HL-60 (cell line): ENCODE data around the gene AMBP.

Experiments used
- DNase-seq, 2 experiments: peaks; one replicate each; pipeline ENCODE4 v3.0.0-alpha.2; 2010 to 2020; ENCODE audit warnings: low read depth in 1 of 2, low spot score in 1 of 2
- H3K27ac ChIP-seq: fragments of 250-450 bp; sonication (Bioruptor Pico); replicated peaks from 2 replicates; pipeline ENCODE4 v1.5.1; 2020; ENCODE audit warnings: mild to moderate bottlenecking, moderate library complexity
- H3K27me3 ChIP-seq: fragments of 250-450 bp; sonication (Bioruptor Pico); 2 replicates; pipeline ENCODE4 v1.5.1; 2021; ENCODE audit warnings: mild to moderate bottlenecking, moderate library complexity; ENCODE audit not compliant: insufficient read depth, poor library complexity, severe bottlenecking
- H3K4me3 ChIP-seq: replicated peaks from 2 replicates; pipeline ENCODE4 v1.5.1; 2011; ENCODE audit warnings: mild to moderate bottlenecking, control low read depth, low read length; ENCODE audit not compliant: insufficient read depth
- GABPA ChIP-seq: IDR thresholded peaks from 2 replicates; pipeline ENCODE4 v1.6.1; 2012; ENCODE audit warnings: low read depth
- POLR2AphosphoS5 ChIP-seq: IDR thresholded peaks from 2 replicates; pipeline ENCODE4 v1.6.1; 2012; ENCODE audit warnings: low read depth
- SPI1 ChIP-seq: IDR thresholded peaks from 2 replicates; pipeline ENCODE4 v1.6.1; 2012; ENCODE audit warnings: low read depth, mild to moderate bottlenecking, borderline replicate concordance
- TF ChIP-seq, protein P1 (sequence below): IDR thresholded peaks from 2 replicates; pipeline ENCODE4 v1.6.1; 2012; ENCODE audit warnings: low read depth; ENCODE audit not compliant: insufficient replicate concordance
- TF ChIP-seq, protein P2 (sequence below): IDR thresholded peaks from one replicate; pipeline ENCODE4 v1.5.1; 2011; ENCODE audit warnings: low read length, control low read depth, inconsistent platforms; ENCODE audit not compliant: insufficient read depth

Gene AMBP

DNA sequence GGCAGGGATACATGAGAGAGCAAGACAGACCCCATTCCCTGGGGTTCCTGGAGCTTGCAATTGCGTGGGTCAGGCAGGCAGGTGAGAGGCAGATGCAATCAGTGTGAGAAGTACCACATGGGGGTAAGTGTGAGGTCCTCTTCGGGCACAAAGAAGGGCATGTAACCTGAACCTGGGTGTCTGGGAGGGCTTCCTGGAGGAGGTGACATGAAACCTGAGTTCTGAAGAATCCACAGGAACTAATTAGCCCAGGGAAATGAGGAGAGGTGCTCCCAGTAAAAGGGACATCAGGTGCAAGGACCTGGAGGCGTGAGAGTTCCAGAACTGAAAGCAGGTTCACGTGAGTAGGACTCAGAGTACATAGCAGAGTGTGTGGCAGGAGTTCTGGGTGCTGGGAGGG is 2.5 kb downstream of the AMBP start:
- no peak for TF ChIP-seq SPI1
- TF ChIP-seq POLR2AphosphoS5, result no peak
- TF ChIP-seq, protein P1, sequence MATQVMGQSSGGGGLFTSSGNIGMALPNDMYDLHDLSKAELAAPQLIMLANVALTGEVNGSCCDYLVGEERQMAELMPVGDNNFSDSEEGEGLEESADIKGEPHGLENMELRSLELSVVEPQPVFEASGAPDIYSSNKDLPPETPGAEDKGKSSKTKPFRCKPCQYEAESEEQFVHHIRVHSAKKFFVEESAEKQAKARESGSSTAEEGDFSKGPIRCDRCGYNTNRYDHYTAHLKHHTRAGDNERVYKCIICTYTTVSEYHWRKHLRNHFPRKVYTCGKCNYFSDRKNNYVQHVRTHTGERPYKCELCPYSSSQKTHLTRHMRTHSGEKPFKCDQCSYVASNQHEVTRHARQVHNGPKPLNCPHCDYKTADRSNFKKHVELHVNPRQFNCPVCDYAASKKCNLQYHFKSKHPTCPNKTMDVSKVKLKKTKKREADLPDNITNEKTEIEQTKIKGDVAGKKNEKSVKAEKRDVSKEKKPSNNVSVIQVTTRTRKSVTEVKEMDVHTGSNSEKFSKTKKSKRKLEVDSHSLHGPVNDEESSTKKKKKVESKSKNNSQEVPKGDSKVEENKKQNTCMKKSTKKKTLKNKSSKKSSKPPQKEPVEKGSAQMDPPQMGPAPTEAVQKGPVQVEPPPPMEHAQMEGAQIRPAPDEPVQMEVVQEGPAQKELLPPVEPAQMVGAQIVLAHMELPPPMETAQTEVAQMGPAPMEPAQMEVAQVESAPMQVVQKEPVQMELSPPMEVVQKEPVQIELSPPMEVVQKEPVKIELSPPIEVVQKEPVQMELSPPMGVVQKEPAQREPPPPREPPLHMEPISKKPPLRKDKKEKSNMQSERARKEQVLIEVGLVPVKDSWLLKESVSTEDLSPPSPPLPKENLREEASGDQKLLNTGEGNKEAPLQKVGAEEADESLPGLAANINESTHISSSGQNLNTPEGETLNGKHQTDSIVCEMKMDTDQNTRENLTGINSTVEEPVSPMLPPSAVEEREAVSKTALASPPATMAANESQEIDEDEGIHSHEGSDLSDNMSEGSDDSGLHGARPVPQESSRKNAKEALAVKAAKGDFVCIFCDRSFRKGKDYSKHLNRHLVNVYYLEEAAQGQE, result no peak
- TF ChIP-seq, protein P2, sequence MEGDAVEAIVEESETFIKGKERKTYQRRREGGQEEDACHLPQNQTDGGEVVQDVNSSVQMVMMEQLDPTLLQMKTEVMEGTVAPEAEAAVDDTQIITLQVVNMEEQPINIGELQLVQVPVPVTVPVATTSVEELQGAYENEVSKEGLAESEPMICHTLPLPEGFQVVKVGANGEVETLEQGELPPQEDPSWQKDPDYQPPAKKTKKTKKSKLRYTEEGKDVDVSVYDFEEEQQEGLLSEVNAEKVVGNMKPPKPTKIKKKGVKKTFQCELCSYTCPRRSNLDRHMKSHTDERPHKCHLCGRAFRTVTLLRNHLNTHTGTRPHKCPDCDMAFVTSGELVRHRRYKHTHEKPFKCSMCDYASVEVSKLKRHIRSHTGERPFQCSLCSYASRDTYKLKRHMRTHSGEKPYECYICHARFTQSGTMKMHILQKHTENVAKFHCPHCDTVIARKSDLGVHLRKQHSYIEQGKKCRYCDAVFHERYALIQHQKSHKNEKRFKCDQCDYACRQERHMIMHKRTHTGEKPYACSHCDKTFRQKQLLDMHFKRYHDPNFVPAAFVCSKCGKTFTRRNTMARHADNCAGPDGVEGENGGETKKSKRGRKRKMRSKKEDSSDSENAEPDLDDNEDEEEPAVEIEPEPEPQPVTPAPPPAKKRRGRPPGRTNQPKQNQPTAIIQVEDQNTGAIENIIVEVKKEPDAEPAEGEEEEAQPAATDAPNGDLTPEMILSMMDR, result no peak
- no peak for TF ChIP-seq GABPA
- no peak overlapping the region for H3K4me3 ChIP-seq
- no peak overlapping the region for H3K27ac ChIP-seq
- no peaks in the 10 kb centered on the region for H3K27me3 ChIP-seq
- no peak for DNase-seq

DNA sequence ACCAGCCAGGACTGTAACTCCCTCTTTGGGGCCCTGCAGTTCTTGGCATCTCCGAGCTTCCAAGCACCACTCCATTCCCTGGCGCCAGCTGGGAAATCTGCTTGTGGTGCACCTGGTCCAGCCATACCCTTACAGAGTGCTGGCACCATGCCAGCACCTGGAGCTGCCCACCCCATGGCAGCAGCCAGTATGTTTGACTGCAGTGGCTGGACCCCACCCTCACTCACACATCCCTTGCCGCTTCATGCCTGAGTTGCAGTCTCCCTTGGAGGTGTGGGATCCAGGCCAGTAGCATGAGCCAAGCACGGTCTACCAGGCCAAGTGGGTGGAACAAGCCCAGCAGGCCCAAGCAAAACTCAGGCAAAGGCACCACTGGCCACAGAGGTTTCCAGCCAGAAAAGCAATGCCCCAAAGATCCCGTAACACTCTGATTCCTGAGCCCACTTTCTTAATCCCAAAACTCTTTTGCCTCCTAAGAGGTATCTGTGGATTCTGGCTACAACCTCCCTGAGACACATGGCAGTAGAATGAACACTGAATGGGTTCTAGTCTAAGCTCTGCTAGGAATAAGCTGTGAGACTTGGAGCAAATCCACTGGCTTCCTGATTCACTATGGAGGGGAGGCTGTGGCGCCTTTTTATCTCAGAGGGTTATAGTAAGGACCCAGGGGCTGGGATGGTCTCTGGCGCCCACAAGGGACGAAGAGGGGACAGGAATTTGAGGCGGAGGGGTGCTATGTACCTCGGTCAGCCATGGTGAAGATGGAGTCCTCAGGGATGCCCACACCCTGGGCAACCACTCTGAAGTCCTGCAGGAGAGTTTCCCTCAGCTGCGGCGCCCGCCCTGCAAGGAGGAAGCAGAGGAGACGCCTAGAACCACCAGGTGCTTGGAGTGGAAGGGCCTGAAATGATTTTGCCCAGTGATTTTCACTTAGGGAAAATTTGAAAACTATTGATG is 5.6 kb downstream of the AMBP start:
- H3K27ac ChIP-seq, result no peak overlapping the region
- no peak overlapping the region for H3K4me3 ChIP-seq
- DNase-seq, result no peak
- H3K27me3 ChIP-seq, result no peaks in the 10 kb centered on the region
- TF ChIP-seq, protein P1, result no peak
- TF ChIP-seq, protein P2, result no peak
- TF ChIP-seq SPI1, result no peak

DNA sequence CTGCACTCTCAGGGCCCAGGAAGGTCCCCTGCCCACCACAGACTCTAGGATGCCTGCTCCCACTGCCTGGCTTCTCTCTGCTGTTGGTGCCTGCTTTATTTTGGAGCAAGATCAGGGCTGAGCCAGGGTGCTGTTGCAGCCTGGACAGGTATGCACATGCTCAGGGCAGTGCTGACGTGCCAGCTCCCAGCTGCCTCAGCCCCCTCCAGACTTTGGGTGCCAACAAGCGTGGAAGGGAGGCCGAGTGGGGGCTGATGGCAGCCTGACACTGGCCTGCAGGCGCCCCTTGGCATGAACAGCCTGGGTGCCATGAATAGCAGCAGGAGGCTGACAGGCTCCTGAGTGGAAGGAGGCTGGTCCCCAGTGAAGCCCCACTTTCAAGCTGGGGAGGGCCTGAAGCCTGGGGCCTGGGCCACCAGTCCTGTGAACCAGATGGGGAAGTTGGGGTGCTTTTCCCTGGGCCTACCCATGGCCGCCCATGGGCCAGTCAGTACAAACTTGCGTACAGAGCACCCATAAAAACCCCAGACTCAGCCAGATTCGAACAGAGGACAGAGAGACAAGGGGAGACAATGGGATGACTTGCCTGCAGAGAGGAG is 6.8 kb downstream of the AMBP start:
- no peak overlapping the region for H3K4me3 ChIP-seq
- no peak for TF ChIP-seq SPI1
- TF ChIP-seq, protein P2, result no peak
- TF ChIP-seq, protein P1, result no peak
- TF ChIP-seq POLR2AphosphoS5, result no peak
- TF ChIP-seq GABPA, result no peak
- no peaks in the 10 kb centered on the region for H3K27me3 ChIP-seq
- no peak overlapping the region for H3K27ac ChIP-seq
- DNase-seq, result no peak
